AG04450 (cell line): ENCODE data around the gene GRB7. TPM values are rescaled to one million over a fixed set of nuclear protein-coding genes. Genes with fewer than 3 reads are reported as not detected.

ENCODE experiments used
- CTCF ChIA-PET: fragments of 300-600, 350-600 bp; formaldehyde crosslinking; extraction: SDS; loops from one replicate; lab custom pipeline; 2022; ENCODE audit warnings: antibody characterized with exemption, inconsistent platforms; lab: Charles Lee
- POLR2A ChIA-PET: fragments of 350-600 bp; formaldehyde crosslinking; extraction: SDS; loops from one replicate; lab custom pipeline; 2021; ENCODE audit warnings: antibody characterized with exemption, inconsistent platforms; lab: Yijun Ruan, JAX
- DNase-seq: peaks from one replicate; pipeline ENCODE4 v3.0.0-alpha.2; 2011; ENCODE audit warnings: low read depth, low spot score
- H3K27ac ChIP-seq: one replicate; pipeline ENCODE4 v1.5.1; 2012; ENCODE audit warnings: low read depth, low read length, control low read depth
- H3K27me3 ChIP-seq: one replicate; pipeline ENCODE4 v1.6.0; 2012; ENCODE audit warnings: low read length; ENCODE audit not compliant: control insufficient read depth, insufficient read depth
- H3K4me3 ChIP-seq: 2 replicates; pipeline ENCODE4 v1.5.1; 2011; ENCODE audit warnings: mild to moderate bottlenecking, low read depth, low read length, control low read depth
- H3K9me3 ChIP-seq: 2 replicates; pipeline ENCODE4 v1.5.1; 2012; ENCODE audit warnings: low read length; ENCODE audit not compliant: control insufficient read depth, insufficient read depth
- CTCF ChIP-seq: IDR thresholded peaks from 2 replicates; pipeline ENCODE4 v1.5.1; 2011; ENCODE audit warnings: low read depth, low read length, control low read depth, inconsistent platforms
- polyA plus RNA-seq: library from polyadenylated mRNA; depleted of rRNA; stranded (reverse); fragments of >200 nt; gene quantifications from 2 replicates; pipeline ENCODE4 v1.2.3, GENCODE V29; 2011

GRB7 gene
- polyA plus RNA-seq, 1 experiment, result 0.05 TPM

- no peaks in the 10 kb centered on the region for H3K27me3 ChIP-seq
- DNase-seq, result no peak
- CTCF ChIA-PET, result interaction anchor here (1.2 to 3.8 kb wide), 4 partner anchors 22 to 79 kb away, joined by 3 to 15 read pairs (median 6); partner anchors contain the start of gene MIEN1
Observed at GRCh38 chr17:39700148-39700987, 37.4 kb upstream of the GRB7 start.

GRCh38 chr17:39701012-39701783 lies 36.5 kb upstream of the GRB7 start:
- DNase-seq, result no peak
- H3K9me3 ChIP-seq, result no peaks in the 10 kb centered on the region
- peak overlapping the region; percentile 77 for H3K4me3 ChIP-seq
- ChIA-PET POLR2A (interaction anchor here (1.8 kb wide), 1 partner anchor 29 kb away, joined by 9 read pairs; the partner anchor contains the start of gene MIEN1), CTCF (interaction anchor here (2.3 to 3.8 kb wide), 2 partner anchors 29 to 80 kb away, joined by 9 to 15 read pairs; partner anchors contain the start of gene MIEN1)
- no peaks in the 10 kb centered on the region for H3K27me3 ChIP-seq
- TF ChIP-seq CTCF, result no peak
- no peak overlapping the region for H3K27ac ChIP-seq

More at GRCh38 chr17:39700148-39700987, 37.4 kb upstream of the GRB7 start:
- TF ChIP-seq CTCF, result no peak
- Histone ChIP-seq H3K27ac (no peak overlapping the region), H3K9me3 (no peaks in the 10 kb centered on the region), H3K4me3 (peak overlapping the region; percentile 77)
- POLR2A ChIA-PET, result interaction anchor here (0.7 to 1.8 kb wide), 8 partner anchors 10 to 286 kb away, joined by 3 to 18 read pairs (median 6); partner anchors contain the start of genes MIEN1 and PGAP3

DNA sequence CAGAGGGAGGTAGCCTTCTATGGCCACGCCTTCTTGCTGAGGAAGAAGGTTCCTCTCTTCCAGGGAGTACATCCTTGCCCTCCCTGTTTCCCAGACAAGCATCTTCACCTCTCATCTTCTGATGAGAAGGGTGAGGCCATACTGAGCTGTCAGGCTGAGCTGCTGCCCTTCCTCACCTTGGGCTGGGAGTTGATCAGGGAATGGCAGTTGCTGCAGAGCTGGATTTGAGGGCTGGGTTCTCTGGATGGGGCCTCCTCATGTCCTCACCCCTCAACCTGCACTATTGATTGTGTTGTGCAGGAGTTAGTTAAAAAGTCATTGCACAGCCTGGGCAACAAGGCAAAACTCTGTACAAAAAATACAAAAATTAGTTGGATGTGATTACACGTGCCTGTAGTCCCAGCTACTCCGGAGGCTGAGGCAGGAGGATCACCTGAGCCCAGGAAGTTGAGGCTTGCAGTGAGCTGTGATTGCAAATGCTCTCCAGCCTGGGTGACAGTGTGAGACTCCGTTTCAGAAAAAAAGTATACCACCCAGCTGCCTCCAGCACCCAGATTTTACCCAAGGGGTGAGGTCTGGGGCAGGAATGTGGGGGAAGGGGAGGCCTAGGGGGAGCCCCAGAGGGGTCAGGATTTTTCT lies 35.8 kb upstream of the GRB7 start:
- DNase-seq, result no peak
- TF ChIP-seq CTCF, result no peak
- CTCF ChIA-PET, result interaction anchor here (0.6 to 3.8 kb wide), 3 partner anchors 28 to 81 kb away, joined by 3 to 15 read pairs (median 9); partner anchors contain the start of gene MIEN1
- POLR2A ChIA-PET, result no interaction called here
- peak overlapping the region; percentile 77 for H3K4me3 ChIP-seq
- no peaks in the 10 kb centered on the region for H3K9me3 ChIP-seq
- H3K27me3 ChIP-seq, result no peaks in the 10 kb centered on the region
- H3K27ac ChIP-seq, result no peak overlapping the region

DNA sequence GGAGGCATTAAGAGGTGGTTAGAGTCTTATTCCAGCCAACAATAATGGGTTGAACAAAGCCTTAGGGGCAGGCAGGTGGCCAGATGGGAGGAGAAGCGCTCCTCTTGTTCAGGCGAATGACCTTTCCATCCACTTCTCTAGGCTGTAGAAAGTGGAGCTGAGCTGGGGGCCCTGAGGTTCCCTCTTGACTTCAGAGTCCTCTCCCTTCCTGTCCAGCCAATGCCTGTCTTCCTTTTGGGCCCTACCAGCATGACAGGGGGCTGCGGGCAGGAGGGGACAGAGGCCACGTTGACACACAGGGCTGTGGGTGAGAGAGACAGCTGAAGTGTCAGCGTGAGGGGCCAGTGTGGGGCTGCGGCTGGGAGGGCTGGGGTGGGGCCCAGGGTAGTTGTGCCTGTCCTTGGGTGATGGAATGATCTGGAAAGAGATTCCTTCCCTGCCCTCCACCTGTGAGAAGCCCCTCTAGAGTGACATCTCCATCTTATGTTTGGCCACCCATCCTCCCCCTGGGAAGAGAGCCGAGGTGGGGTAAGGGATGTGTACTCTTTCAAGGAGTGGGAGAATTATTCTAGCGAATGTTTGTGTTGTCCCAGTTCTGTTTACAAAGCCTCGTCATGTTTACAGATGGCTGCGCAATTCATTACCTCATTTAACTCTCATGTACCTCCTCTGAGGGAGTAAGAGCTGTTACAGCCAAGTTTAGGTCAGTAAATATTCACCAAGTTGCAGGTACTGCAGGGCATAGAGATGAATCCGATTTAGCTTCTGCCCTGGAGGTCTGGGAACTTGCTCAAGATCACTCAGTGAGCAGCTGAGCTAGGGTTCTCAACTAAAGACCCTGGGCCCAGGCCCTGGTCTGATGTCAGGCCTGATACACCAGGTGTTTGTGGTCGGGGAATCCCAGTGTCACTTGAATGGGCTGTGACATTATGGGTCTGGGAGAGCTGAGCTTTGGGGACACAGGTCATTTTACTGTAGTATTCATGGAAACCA lies 34.5 kb upstream of the GRB7 start:
- ChIA-PET CTCF (interaction anchor here (2.7 to 3.8 kb wide), 2 partner anchors 27 kb away, joined by 15 to 20 read pairs; partner anchors contain the start of gene MIEN1), POLR2A (interaction anchor here (1.2 kb wide), 1 partner anchor 27 kb away, joined by 3 read pairs; the partner anchor contains the start of gene MIEN1)
- H3K27me3 ChIP-seq, result no peaks in the 10 kb centered on the region
- no peak overlapping the region for H3K4me3 ChIP-seq
- TF ChIP-seq CTCF, result no peak
- DNase-seq, result no peak
- H3K27ac ChIP-seq, result no peak overlapping the region
- H3K9me3 ChIP-seq, result no peaks in the 10 kb centered on the region
